ENCODE data around the gene ATP9A.
"Not testable (repeated sequence)": the region's sequence is repeated elsewhere in the genome, so short reads cannot be mapped to it uniquely, and the experiment has no call there.

ATP9A gene

GRCh38 chr20:51767867-51768758 is at the start of gene ATP9A:
Gene ATP9A (minus strand): TSS chr20:51768390. CDS start chr20:51768369, 21 bp downstream.
- peak in 1 of 2 experiments; percentile 23 for DNase-seq

GRCh38 chr20:51816856-51817255 is 48.7 kb upstream of the ATP9A start:
- DNase-seq: not testable (repeated sequence)

- no peak for DNase-seq
Measured at GRCh38 chr20:51815383-51816076, 47.3 kb upstream of the ATP9A start.

DNA sequence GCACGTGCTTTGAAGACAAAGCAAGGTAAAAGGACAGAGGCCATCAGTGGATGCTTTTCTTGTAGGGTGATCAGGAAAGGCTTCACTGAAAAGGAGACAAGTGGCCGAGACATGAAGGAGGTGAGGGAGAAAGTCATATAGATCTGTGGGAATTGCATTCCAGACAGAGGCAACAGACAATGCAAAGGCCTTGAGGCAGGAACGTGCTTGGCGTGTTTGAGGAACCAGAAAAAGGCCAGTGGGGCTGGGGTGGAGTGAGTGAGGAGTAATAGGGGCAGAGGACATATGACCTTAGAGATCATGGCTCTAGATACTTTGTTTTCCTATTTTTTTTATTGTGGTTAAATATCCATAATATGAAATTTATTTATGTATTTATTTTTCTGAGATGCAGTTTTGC is 44.7 kb upstream of the ATP9A start:
- no peak for DNase-seq

GRCh38 chr20:51811514-51812128 is 43.4 kb upstream of the ATP9A start:
- no peak for DNase-seq

GRCh38 chr20:51811042-51811355 is 42.8 kb upstream of the ATP9A start:
- no peak for DNase-seq

- DNase-seq: no peak
Measured at GRCh38 chr20:51810155-51811041, 42.2 kb upstream of the ATP9A start.

GRCh38 chr20:51807720-51808250 is 39.6 kb upstream of the ATP9A start:
- DNase-seq: no peak

- DNase-seq: no peak
Measured at GRCh38 chr20:51804754-51805153, 36.6 kb upstream of the ATP9A start.

GRCh38 chr20:51803148-51803854 is 35.1 kb upstream of the ATP9A start:
- no peak for DNase-seq

DNA sequence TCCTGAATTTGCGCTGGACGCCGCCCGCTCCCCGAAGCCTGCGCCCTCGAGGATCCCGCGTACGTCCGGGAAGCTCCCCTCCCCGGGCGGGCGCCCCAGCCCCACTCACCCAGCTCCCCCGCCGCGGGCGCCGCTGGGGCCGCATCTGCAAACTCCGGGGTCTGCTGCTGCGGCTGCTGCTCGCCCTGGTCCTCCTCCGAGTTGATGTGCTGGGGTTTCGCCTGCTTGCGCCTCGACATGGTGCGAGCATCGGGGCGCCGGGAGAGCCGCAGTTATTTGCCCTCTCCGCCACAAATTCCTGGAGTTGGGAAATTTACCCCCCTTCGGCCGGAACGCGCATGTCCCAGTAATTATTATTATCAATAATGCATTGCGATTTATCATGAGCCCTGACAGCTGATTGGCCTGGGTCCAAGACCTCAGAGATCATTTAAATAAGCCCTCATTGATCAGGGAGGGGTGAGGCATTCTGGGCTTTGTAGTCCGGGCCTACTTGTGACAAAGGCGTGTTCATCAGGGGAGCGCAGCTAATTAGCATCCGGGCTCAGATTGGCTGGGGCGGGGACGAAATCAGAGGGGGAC is 34.1 kb upstream of the ATP9A start, which contains the start of gene SALL4:
TSS of gene SALL4 (minus strand) at position 352 of the 582 bp plus-strand sequence. CDS start at position 239, 113 bp downstream.
- no peak for DNase-seq

DNA sequence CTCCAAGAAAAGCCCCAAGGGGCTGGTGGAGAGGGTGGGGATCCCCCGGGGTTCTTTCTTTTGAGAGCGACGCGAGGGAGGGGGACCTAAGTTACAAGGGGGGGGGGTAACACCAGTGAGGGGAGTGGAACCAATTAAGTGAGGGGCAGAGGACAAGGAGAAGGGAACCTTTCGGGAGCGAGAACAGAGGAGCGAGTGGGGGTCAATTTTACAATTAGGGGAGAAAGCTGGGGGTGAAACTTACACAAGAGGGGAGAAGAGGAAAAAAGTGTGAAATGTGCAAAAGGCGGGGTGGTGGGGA is 33.6 kb upstream of the ATP9A start:
- no peak for DNase-seq

- DNase-seq: no peak
Measured at GRCh38 chr20:51801122-51801822, 33.1 kb upstream of the ATP9A start.

DNA sequence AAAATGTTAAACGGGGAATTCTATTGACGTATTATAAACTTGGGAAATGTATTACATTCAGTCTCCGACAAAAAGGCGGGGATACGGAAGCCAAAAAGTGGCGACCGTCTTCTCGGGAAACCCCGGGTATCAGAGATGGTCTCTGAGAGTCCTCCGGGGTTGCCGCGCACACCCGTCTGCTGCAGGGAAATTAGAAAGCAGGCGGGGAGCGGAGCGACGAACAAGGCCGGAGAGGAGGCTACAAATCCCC is 32.6 kb upstream of the ATP9A start:
- DNase-seq: no peak

DNA sequence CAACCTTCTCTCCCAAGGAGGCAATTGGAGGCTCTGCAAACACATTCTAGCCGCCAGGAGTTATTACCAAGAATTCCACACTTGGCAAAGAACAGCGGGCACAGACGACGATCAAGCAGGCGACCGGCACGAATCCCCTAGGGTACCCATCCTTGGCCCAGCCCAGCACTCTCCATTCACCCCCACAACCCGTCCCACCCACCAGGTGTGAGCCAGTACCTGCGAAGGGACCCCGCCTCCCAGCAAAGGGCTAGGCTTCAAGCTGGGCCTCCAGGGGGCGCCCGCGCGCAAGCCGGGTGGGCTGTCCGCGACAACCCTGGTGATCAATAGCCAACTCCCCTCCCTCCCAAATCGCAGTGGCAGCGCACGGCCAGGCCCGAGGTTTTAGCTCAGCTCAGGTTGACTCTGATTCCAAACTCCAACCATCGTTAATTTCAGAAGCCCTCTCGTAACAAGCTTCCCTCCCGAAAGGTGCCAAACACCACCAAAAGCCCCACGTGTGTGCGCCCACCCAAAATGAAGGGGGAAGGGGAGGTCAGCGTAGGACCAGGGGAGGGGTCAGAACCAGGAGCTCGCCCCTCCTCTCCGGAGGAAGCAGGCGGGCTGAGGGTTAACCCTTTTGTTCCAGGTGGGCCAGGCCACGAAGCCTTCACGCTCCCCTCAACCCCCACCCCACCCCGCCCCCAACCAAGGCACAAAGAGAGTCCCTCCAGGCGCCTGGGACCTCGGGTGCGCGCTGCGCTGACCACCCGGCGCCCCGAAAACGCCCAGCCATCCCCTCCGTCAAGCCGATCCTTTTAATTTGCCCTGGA is 32.1 kb upstream of the ATP9A start:
- peak; percentile 41 to 76 for DNase-seq

- DNase-seq: no peak
Measured at GRCh38 chr20:51799401-51799860, 31.2 kb upstream of the ATP9A start.

DNA sequence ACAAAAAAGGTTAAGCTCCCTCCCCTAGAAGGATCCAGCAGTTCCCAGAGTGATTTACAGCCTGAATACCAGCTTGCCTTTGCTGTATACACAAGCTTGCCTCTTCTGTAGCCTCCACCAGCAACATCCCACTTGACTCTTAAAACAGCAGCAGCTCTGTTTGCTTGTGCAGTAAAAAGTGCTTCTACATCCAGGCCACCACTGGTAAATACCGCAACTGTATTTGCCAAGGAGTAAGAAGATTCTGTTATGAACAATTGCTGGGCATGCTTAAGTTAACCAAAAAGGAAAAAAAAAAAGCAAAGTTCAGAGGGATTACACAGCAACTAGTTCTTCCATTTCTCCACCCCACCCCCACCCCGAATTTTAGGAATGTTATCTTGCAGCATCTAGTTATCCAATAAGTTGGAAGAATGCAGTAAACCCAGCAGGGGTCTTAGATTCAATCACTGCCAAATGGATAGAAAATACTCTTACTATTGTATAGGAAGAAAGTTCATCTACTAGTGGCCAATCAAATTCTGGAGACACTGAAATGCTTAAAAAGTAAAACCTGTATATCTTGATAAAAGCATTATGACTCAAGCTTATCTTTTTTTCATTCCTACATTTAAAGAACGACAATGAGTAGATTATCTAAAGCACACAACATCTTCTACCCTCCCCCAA is 29.3 kb upstream of the ATP9A start:
- DNase-seq: no peak

- DNase-seq: no peak
Measured at GRCh38 chr20:51796340-51796739, 28.1 kb upstream of the ATP9A start.

GRCh38 chr20:51792960-51793359 is 24.8 kb upstream of the ATP9A start:
- DNase-seq: no peak

GRCh38 chr20:51791626-51792025 is 23.4 kb upstream of the ATP9A start:
- no peak for DNase-seq

Data from NCI-H446 (cell line).